NCI-H2171 (cell line): ENCODE measurements around the gene FLCN.

ENCODE experiments used
- DNase-seq: peaks from one replicate; lab custom pipeline; 2025; lab: John Stamatoyannopoulos, UW

Gene FLCN

DNA sequence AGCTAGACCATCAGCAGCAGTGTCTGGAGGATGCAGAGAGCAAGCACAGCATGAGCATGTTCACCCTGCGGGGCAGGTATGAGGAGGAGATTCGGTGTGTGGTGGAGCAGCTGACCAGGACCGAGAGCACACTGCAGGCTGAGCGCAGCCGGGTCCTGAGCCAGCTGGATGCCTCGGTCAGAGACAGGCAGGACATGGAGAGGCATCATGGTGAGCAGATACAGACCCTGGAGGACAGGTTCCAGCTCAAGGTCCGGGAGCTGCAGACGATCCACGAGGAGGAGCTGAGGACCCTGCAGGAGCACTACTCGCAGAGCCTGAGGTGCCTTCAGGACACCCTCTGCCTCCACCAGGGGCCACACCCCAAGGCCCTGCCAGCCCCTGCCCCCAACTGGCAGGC lies 69.6 kb downstream of the FLCN start:
- no peak for DNase-seq

DNA sequence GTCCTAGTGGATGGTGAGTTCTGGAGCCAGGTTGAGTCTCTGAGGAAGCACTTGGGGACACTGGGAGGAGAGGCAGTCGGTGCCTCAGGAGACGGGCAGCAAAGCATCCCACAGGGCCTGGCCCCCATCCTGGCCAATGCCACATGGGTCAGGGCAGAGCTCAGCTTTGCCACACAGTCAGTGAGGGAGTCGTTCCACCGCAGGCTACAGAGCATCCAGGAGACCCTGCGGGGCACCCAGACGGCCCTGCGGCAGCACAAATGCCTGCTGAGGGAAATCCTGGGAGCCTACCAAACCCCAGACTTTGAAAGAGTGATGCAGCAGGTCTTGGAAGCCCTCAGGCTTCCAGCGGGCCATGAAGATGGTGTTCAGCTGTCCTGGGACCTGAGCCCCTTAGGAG lies 70.5 kb downstream of the FLCN start:
- no peak for DNase-seq

DNA sequence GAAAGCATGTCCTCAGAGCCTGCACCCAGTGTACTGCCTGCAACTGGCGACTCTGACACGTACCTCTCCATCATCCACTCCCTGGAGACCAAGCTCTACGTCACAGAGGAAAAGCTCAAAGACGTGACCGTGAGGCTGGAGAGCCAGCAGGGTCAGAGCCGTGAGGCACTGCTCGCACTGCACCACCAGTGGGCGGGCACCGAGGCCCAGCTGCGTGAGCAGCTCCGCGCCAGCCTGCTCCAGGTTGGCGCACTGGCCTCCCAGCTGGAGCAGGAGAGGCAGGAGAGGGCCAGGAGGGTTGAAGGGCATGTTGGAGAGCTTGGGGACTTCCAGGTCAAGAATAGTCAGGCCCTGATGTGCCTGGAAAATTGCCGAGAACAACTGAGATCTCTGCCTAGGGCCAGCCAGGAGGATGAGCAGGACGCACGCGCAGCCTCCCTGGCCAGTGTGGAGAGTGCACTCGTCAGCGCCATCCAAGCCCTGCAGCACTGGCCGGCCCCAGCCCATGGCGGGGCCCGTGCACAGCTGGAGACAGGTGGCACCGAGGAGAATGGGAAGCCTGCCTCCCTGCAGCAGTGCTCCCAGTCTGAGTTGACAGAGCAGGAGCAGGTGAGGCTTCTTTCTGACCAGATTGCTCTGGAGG lies 71.2 kb downstream of the FLCN start:
- DNase-seq: no peak

DNA sequence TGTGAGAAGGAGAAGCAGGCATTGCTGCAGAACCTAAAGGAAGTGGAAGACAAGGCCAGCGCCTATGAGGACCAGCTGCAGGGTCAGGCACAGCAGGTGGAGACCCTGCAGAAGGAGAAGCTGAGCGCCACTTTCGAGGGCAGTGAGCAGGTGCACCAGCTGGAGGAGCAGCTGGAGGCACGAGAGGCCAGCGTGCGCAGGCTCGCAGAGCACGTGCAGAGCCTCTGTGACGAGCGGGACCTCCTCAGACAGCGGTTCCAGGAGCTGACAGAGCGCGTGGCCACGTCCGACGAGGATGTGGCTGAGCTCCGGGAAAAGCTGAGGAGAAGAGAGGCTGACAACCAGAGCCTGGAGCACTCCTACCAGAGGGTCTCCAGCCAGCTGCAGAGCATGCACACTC lies 72.3 kb downstream of the FLCN start:
- DNase-seq: no peak

DNA sequence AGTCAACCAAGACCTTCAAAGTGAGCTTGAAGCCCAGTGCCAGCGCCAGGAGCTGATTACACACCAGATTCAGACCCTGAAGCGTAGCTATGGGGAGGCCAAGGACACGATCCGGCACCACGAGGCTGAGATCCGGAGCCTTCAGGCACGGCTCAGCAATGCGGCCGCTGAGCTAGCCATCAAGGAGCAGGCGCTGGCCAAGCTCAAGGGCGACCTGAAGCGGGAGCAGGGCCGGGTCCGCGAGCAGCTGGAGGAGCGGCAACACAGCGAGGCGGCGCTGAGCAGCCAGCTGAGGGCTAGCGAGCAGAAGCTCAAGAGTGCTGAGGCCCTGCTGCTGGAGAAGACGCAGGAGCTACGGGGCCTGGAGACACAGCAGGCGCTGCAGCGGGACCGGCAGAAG lies 72.8 kb downstream of the FLCN start:
- DNase-seq: no peak
